AG08396 (cell line): ENCODE results near the gene HOXD10.

Source experiments
- DNase-seq: peaks from one replicate; pipeline ENCODE4 v3.0.0; 2012; ENCODE audit warnings: low spot score, mixed read lengths

HOXD10 gene

DNA sequence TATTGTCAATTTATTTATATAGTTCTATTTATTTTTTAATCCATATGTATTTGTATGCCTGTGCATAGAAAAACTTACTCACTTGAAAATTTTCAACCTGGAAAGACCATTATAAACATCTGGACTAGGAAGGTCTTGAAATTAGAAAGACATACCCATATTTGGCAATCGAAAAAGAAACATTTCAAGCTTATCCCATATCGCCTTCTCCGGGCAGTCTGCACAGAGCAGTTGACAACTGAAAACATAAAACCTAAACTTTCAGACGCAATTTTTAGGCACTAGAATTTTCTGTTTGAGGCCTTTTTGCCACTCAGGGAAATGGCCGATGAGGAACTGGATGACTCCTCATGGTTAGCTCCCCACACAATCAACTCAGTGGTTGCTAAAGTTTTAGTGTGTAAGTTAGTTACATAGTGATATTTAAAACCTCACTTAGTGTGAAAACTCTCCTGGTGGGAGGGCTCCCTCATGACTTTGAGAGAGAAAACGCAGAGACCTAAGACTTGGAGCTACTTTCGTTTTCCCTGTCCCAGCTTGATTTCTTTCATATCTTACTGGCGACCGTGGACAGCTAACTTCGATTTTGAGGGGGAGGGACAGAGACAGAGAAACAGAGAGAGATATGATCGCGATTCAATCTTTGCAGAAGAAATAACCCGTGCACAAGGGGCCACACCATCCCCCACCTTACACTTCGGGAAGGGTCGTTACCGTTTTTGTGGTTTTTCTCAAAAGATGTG lies 20.2 kb upstream of the HOXD10 start:
- DNase-seq: no peak

DNA sequence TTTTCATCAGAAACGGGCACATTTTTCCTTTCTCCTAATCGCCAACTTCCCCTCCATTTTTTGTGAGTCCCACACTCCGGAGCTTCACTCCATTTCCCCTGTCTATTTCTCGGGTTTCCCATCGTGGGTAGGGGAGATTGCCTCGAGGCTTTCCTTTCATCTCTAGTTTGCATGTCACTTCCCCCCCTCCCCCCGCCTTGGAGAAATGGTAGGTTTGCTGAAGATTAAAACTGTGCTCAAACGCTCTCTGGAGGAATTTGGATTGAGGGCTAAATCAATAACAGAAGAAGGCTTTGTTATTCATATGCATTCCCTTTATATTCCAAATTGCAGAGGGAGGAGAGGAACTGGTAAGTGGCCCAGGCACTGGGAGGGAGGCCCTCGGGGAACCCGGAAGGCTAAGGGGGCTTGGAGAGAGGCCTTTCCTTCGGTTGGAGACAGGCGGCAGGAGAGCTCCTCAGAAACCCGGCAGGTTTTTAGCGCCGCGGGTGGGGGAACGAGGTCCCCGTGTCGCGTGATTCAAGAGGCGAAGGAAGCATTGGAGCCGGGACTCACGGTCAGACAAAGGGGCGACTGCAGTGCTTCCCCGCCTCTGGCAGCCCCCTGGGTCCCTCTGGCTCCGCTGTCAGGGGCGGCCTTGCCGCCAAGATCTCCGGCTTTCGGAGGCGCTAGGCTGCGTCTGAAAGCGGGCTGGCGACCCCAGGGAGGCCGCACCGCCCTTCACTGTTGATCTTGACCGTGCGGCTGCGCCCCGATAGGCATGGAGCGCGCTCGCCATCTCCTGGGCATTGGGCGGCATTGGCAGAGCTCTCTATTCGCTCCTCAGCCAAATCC lies 19.4 kb upstream of the HOXD10 start:
- peak; percentile 88 for DNase-seq

DNA sequence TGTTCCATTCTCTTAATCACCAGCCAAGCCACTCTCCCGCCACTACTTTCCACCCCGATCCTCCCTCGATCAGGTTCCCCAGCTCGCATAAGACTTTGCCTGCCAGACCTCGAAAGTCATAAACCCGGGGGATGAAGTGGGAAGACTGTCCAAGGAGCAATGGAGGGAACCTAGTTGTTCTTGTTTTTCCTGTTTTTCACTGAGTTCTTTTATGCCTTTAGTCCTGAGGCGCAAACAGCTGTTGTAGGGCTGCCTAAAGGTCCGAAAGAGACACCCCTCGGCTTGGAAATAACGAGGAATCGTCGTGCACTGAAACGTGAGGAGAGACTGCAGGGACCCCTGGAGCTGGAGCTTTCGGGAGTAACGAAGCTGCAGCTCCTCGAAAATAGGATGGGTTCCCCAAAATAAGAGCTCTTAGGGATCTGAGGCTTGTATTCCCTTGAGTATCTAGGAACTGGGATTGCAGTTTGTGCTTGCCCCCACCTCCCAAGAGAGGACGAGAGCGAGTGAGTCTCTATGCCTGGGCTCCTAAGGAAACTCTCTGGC lies 18.7 kb upstream of the HOXD10 start:
- no peak for DNase-seq

DNA sequence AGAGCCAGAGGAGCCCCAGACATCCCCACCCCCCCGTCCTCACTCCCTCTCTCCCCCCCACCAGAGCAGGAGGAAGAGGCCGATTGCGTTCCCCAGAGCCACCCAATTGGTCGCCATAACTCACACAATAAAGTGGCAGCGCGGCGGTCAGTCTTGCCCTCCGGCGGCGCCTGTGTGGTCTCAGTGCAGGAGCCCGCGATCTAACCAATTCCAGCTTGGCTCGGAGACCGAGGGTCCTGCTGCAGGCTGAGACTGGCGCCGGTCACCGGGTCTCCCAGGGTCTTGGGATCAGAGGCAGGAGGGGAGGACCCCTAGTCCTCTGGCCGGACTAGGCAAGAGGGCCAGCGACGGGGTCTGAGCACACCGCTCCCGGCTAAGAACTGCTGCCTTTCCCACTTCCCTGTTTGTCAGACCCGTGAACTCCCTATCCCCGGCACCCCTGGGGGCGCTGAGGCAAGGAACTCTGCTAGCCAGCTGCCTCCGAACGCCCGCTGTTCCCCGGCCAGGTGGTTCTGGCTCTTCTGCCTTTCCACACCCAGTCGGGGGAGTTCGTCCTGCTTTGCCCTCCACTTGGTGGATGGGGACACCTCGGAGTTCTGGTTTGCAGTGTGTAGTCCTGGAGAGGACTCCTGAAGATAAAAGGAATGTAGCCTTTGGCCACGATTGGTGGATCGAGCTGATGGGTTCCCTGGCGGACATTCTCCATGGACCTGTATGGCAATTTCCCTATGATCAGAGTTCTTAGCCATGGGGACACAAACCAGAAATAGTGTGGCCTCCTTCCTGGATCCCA lies 18.0 kb upstream of the HOXD10 start:
- no peak for DNase-seq

DNA sequence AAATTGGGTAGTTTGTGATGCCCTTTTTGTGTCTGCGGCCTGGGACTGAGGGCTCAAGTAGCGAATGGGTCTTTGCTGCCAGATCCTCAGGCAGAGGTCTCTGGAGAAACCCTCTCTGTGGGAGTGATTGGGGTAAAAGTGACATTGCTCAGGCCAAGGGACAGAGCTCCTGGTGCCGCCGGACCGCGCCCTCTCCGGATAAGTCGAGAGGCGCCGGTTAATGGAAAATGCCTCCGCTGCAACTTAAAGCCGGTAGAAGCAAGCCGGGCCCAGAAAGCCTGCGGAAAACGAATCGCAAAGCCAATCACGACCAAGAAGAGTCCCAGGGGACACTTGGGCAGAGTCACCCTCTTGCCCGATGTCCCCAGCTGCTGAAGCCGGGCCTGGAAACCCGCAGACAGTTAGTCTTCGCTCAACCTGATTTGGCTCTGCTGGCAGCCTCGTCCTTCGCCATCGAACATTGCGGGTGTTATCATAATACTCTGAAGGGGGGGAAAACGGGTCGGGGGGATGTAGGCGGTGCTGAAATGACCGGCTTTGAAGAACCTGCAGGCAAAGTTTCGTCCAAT lies 17.3 kb upstream of the HOXD10 start:
- DNase-seq: no peak

DNA sequence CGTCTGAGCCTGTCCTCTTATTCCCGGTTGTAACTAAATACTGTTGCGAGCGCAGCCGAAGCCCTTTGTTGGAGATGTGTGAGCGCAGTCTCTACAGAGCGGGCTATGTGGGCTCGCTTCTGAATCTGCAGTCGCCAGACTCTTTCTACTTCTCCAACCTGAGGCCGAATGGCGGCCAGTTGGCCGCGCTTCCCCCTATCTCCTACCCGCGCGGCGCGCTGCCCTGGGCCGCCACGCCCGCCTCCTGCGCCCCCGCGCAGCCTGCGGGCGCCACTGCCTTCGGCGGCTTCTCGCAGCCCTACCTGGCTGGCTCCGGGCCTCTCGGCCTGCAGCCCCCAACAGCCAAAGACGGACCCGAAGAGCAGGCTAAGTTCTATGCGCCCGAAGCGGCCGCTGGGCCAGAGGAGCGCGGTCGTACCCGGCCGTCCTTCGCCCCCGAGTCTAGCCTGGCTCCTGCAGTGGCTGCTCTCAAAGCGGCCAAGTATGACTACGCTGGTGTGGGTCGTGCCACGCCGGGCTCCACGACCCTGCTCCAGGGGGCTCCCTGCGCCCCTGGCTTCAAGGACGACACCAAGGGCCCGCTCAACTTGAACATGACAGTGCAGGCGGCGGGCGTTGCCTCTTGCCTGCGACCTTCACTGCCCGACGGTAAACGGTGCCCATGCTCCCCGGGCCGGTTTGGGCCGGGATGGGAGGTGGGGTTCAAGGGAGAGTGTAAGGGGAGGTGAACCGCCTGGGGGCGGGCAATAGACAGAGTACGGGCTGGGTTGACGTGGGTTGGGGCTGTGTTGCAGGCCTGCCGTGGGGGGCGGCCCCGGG lies 16.6 kb upstream of the HOXD10 start, which contains the start of gene HOXD12:
TSS of gene HOXD12 (plus strand) at position 68 of the 819 bp plus-strand sequence. CDS start at position 75, 7 bp downstream.
- no peak for DNase-seq

DNA sequence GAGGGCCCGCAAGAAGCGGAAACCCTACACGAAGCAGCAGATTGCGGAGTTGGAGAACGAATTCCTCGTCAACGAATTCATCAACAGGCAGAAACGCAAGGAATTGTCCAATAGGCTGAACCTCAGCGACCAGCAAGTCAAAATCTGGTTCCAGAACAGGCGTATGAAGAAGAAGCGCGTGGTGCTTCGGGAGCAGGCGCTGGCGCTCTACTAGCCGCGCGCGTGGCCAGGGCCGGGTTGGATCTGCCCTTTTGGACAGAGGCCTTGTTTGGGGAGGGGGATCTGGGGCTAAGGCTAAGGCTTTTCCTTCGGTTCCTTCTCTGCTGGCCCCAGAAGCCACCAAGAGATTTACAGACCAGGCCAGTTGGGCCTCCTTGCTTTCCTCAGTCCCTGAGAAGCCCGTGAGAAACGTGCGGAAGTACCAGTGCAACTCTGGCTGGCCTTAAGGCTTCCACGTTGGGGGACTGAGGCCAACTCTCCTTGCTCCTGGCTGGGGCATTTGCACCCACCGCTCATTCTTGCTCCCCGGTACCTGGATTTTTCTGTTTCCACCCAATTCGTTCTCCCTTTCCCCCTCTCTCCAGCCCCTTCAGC lies 15.9 kb upstream of the HOXD10 start:
- DNase-seq: no peak

DNA sequence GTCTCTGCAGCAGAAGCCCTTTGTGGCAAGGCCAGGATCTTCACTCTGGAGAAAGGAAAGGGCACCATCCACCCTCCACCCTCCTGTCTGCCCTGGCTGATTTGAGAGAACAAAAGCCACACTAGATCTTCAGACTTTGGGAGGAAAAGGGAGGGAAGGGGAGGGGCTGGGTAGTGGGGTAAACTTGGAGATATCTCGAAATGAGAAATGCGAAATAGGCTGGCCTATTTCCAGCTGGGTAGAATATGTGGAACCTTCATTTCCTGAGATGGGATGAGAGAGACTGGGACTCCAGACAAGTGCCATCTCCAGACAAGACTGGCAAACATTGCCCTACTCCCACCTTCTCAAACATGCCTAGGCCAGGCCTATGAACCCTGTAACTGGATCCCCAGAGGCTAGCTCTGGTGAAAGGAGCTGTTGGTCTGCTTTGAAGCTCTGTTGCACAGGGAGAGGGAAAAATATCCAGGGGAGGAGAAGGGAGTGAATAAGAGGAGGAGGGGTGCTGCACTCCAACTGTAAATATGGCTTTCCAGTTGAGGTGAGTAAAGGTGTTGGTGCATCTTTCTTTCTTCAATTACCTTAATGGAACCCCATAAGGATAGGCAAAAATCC lies 15.3 kb upstream of the HOXD10 start:
- no peak for DNase-seq

DNA sequence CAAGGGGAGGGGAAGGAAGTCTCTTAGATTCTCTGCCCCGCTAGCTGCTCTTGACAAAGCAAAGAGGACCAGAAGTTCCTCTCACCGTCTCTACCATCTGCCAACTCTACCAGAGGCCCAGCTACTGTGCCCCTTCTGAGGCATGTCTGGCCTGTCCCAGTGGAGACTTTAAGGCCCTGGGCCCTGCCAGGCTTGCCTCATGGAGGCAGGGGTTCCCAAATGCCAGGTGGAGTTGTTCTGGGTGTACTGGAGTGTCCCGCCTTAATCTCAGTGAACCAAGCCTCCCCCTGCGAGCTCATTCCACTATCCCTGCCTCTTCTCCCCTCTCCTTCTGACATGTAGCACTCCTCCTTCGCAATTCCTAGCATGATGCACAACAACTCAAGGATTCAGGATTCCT lies 14.7 kb upstream of the HOXD10 start:
- DNase-seq: no peak

DNA sequence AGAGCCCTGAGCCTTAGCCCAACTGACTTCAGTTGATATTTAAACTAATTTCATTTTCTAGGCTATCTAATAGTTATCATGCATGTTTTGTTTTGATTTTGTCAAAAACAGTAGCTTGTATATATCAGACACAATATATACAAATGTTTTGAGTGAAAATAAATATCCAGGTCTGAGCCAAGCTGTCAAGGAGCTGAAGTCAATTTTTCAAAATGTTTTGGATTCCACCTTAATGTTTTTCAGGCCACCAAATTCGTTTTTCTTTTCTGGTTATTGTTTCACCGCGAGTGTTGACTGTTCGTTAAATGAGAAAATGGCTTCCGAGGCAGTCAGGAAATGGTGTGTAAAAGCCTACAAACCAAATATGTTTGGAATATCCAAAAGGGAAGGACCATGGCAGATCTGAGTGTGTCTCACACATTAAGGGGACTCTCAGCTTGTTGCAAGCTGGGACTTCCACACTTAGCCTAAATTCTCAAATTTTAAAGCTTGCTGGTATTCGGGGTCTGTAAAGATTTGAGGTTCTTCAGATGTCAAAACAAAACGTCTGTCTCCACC lies 14.2 kb upstream of the HOXD10 start:
- DNase-seq: no peak

DNA sequence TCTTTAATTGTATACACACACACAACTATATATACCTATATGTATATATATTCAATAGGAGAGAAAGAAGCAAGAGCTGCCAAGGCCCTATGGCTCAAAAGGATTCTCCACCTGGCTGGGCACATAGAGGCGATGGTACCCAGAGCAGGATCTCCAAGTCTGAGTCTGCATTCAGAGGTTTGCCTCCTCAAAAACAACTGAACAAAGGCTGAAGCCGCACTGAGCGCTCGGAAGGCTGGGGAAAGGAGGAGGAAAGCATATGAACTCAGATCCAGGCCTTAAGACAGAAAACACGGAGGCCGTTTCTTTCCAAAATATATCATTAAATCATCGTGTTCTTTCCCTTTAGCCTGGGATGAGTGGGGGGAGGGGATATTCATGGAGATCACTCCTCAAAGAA lies 13.4 kb upstream of the HOXD10 start:
- no peak for DNase-seq

DNA sequence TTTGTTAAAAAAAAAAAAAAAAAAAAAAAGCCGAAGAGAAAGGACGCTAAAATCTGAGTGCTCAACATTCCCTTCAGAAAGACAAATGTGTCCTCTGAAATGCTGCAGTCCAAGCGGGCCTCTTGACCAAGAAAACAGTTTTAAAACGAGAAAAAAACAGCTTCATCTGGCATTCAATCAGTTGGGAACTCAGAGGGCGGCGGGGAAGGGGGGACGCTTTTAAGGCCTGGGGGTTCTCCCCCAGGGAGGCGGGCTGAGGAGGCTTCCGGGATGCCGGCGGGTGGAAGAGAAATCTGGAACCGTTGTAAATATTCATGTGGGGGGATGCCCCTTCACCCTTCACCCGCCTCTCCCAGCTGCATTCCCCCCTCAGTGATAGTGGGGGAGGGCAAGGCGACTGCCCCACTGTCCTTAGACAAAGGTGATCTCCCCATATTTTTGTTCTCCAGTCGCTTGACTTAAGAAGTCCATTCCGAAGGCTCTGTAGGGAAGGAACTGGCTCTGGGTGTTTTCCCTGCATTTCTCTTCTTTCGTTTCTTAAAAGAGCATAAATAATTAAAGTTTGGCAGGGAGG lies 12.7 kb upstream of the HOXD10 start:
- no peak for DNase-seq

DNA sequence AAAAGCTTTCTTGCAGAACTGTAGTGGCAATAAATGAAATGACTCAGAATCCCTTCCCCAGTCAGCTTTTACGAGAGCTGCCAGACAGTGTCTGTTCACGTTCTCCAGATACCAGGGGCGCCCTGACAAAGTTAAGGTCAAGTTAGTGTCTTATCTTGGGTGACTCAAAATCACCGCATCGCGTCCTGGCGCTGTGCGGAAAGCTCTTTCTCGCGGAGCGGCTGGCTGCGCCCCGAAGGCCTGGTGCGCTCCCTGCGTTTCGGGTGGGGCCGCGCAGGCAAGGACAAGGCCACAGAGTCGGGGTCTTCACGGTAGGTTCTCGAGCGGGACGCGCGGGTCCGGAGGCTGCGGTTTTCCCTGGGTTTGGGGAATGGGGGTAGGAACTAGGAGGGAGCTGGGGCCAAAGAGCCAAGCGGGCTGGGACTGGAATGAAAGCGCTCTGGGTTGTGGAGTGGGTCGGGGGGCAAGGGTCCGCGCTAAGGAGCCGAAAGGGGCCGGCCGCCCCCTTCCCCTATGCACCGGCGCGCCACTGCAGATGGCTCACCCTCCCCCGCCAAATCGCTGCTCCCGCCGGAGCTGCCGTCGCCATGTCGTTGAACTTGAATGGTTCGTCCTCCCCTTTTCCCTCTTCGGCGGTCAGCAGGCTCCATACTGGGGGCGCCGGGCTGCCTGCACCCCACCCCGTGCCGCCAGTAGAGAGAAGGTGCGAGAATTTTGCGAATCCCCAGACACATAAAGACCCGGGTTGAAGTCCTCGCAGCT lies 12.1 kb upstream of the HOXD10 start:
- no peak for DNase-seq

DNA sequence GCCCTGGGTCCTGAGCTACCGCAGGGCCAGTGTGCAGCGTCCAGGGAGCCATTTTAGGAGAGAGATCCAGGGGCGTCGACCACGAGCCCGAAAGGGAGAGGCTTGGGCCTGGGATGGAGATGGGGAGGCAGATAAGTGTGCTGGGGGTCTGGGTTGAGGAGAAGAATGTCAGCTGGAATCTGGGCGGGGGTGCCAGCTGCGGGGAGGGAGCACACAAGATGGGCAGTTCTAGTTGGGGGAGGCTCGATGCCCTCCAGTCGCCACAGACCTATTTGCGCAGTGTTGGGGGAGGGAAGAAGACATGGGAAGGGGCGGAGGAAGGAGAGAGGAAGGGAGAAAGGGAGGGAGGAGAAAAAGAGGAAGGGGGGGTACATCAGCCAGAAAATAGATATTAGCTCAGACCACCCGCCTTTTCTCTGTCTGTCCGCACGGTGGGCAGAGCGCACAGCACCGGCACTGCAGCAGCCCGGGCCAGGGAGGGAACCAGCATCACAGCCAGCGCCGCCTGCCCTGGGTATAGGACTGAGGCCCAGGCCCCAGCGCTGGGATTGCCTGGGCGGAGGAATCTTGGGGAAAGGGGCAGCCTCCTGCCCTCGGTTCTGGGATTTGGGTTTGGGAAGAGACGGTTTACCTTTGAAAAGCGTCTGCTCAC lies 11.4 kb upstream of the HOXD10 start:
- DNase-seq: no peak

DNA sequence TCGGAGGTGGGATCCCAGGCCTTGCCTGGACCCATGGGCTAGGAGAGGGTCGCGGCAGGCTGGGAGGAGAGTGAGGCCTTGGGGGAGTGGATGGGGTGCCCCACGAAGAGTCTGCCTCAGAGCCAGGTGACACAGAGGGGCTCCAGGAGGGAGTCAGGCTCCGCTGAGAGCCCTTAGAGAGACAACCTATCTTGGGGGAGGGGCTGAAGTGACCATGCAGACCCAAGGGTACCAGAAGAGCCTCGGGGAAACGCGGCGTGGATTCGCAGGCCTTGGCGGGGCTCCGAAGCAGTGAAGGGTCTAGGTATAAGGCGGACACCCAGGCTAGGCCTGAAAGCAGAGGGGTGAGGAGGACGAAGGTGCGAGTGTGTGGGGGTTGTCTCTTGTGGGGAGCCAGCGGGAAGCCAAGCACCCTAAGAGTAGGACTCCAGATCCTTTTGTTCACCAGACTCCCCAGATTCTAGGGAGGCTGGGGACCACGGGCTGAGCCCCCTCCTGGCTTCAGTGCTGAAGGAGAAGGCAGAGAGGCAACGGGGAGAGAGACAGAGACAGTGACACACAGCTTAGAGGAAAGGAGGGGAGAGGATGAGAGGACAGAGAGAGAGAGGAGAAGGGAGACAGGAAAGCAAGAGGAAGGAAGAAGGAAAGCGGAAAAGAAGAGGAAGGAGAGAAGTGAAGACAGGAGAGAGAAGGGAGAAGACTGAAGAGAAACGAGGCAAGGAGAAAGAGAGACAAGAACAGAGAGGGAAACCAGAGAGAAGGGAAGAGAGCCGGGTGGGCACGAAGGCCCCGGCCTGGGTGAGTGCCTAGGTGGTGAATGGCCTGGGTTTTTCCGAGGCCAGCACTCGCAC lies 10.6 kb upstream of the HOXD10 start:
- DNase-seq: no peak

DNA sequence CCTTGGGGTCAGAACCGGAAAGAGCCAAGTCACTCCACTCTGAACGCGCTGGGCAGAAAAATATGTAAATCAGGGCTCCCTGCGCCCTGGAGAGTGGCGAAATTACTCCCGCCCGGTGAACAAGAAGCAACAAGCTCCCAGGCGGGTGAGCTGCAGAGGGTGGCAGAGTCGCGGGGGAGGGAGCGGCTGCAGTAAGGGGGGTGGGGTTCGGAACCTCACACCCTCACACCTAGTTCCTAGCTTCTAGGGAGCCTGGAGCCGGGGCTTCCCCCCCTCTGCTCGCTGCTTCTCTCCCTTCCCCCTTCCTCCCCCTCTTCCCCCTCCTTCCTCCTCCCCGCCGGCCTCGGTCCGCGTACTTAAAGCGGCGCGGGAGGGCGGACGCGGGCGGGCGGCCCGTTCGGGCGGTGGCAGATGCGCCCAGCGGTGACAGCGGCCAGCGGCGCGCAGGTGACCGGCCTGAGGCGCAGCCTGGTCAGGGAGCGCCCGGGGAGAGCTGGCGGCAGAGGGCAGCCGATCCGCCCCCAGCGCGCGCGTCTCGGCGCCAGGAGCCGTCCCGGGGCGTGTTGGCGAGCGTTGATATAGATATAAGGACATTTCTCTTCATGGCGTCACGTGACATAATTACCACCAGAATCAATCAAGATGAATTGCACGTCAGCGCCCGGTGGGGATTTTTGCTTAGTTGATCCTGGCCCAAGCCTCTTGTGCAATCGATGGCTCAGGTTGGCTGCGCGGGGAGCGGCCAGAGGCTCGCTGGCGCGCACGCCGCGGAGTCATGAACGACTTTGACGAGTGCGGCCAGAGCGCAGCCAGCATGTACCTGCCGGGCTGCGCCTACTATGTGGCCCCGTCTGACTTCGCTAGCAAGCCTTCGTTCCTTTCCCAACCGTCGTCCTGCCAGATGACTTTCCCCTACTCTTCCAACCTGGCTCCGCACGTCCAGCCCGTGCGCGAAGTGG lies 9.7 kb upstream of the HOXD10 start, which contains the start of gene HOXD11:
TSS of gene HOXD11 (plus strand) at position 700 of the 959 bp plus-strand sequence. CDS start at position 776, 76 bp downstream.
- DNase-seq: no peak
